Heart left ventricle (tissue), 13 donors: ENCODE measurements around the gene SEMA6A.

ENCODE experiments used
- POLR2A ChIP-seq, 2 donors: fragments of 450-650 bp; IDR thresholded peaks; one replicate each; pipeline ENCODE4 v1.6.1; 2017; ENCODE audit warnings: antibody characterized with exemption in 2 of 2, mild to moderate bottlenecking in 2 of 2, moderate library complexity in 2 of 2
- TF ChIP-seq, protein P1 (sequence below), 12 donors: fragments of 200-600 bp; sonication (generic) in 4 of 12; IDR thresholded peaks; one replicate each; pipeline versions ENCODE4 v1.5.0 to v1.8.0; 2018 to 2022; ENCODE audit warnings: antibody characterized with exemption in 12 of 12, mild to moderate bottlenecking in 5 of 12
- donor health status: ischemic (EF 13 %, LVEDD 7.1; RV severe dilation, severe dysfunction).
- donor health status: DM: no; HTN: yes; CAD: no.
- donor health status: DM: no; HTN: no; CAD: no.
- donor health status: ischemic (EF 25% LVEDD 6.9; RV normal size, moderate dysfunction).
- donor health status: ischemic (EF 25% LVEDD 5.7; RV mildly dilated, moderate dysfunction).
- donor health status: ischemic (EF 35%, LVEDD 5.7; RV mildly dilated, moderate dysfunction).
- donor health status: nonischemic (EF 11% LVEDD 7.7; RV severe dilation, severe dysfunction).
- donor health status: DM: yes; HTN: yes; CAD: no.
- donor health status: PGD.
- donor health status: ischemic (EF 29% LVEDD 5.4; RV normal size, mild dysfunction).
- donor health status: nonischemic (EF 23%, LVEDD 6.1; RV moderate dilation, normal function).

DNA sequence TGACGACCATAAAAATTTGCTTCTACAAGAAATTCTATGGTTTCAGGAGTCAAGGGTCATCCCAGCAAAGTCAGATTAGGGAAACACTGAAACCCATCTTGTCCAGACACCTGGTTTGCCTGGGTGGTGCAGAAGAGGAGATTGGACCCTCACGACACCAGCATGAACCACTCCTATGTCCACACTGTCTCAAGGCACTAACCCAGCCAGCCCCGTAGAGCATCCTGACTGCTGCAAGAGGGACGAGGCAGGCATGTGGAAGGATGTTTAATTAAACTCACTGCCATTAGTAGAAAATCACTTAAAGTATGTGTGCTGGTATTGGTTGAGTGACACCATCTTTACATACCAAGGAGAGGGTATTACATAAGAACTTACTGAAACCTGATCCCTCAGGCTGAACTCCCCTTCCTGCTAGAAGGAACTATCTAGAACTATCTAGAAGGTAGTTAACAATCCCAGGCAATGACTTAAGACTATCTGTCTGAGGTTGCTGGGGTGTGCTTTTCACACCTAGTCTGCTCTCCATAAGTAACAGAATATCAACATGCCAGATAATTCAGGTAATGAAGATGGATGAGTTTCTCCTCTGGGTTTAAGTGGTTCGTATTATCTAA lies 93.6 kb downstream of the SEMA6A start:
- TF ChIP-seq, protein P1, sequence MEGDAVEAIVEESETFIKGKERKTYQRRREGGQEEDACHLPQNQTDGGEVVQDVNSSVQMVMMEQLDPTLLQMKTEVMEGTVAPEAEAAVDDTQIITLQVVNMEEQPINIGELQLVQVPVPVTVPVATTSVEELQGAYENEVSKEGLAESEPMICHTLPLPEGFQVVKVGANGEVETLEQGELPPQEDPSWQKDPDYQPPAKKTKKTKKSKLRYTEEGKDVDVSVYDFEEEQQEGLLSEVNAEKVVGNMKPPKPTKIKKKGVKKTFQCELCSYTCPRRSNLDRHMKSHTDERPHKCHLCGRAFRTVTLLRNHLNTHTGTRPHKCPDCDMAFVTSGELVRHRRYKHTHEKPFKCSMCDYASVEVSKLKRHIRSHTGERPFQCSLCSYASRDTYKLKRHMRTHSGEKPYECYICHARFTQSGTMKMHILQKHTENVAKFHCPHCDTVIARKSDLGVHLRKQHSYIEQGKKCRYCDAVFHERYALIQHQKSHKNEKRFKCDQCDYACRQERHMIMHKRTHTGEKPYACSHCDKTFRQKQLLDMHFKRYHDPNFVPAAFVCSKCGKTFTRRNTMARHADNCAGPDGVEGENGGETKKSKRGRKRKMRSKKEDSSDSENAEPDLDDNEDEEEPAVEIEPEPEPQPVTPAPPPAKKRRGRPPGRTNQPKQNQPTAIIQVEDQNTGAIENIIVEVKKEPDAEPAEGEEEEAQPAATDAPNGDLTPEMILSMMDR (IDR thresholded peaks at IDR 0.05) = no peak
- no peak for TF ChIP-seq POLR2A (IDR thresholded peaks at IDR 0.05)
